H1 (cell line): ENCODE measurements around the gene LRFN3. TPM values are rescaled to one million over a fixed set of nuclear protein-coding genes. Genes with fewer than 3 reads are reported as not detected.

Experiments
- BRCA1 ChIP-seq: IDR thresholded peaks from 2 replicates; pipeline ENCODE4 v1.6.1; 2012; ENCODE audit warnings: low read depth, low read length, improper control_type of control experiment
- EGR1 ChIP-seq: IDR thresholded peaks from 2 replicates; pipeline ENCODE4 v1.6.1; 2011; ENCODE audit warnings: low read depth, low read length, borderline replicate concordance
- ZNF274 ChIP-seq: IDR thresholded peaks from 2 replicates; pipeline ENCODE4 v1.7.0; 2012; ENCODE audit warnings: low read length, borderline replicate concordance; ENCODE audit errors: extremely low read depth
- polyA plus RNA-seq, 7 experiments: library from polyadenylated mRNA; depleted of rRNA in 3 of 7; stranded (reverse) in 5 of 7; unstranded in 2 of 7; fragments of >200 nt in 5 of 7; fragments of 200-250 nt in 2 of 7; gene quantifications; 1 replicate in 5 of 7; 2 replicates in 1 of 7; 4 replicates in 1 of 7; pipeline versions ENCODE4 v1.2.1 to v1.2.3, GENCODE V29; 2011 to 2013; ENCODE audit warnings: missing spikeins in 2 of 7, mixed read lengths in 2 of 7
- total RNA-seq: library from RNA; stranded (reverse); fragmentation: NEBNext Ultra II Directional; extraction: Animal tissue kit (Norgen Biotek cat#: 25700); gene quantifications from 2 replicates; pipeline ENCODE4 v1.2.1, GENCODE V29; 2021

Gene LRFN3
- total and polyA plus RNA-seq, 2 of the 8 experiments (the other 6 are each of a cell fraction or from before 2014, with no cell fraction given) = 4.6 to 16.8 TPM

GRCh38 chr19:35908010-35908441, 28.1 kb upstream of the LRFN3 start, which contains the start of gene TYROBP (continued):
- TF ChIP-seq ZNF274 = no peak
- TF ChIP-seq EGR1 = no peak
- TF ChIP-seq BRCA1 = no peak
